GM12875 (cell line): ENCODE data around the gene GNG12.
"Not testable (repeated sequence)": the region's sequence is repeated elsewhere in the genome, so short reads cannot be mapped to it uniquely, and the experiment has no call there.

ENCODE experiments used
- H3K4me3 ChIP-seq: one replicate; pipeline ENCODE4 v1.5.1; 2011; ENCODE audit warnings: low read depth, low read length, control low read depth
- TF ChIP-seq, protein P1 (sequence below): IDR thresholded peaks from 2 replicates; pipeline ENCODE4 v1.5.1; 2011; ENCODE audit warnings: low read depth, mild to moderate bottlenecking, control low read depth, inconsistent platforms, low read length, moderate library complexity, borderline replicate concordance; ENCODE audit not compliant: insufficient read depth

GNG12 gene

DNA sequence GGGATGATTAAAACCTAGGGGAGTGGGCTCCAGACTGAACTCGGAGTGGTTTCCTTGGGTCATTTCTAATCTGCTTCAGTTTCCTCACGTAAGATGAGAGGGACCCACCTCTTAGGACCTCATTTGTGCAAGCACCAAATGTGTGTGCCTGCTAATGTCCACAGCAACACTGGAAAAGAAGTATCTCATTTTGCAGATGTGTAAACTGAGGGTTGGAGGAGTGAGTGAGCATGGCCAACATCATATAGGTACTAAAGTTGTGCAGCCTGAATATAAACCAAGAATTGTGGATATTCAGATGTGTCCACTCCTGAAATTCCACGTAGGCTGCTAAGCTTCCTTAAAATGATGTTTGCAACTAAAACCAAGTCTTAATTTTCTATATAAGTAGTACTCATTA is 96.5 kb downstream of the GNG12 start:
- H3K4me3 ChIP-seq, result peak overlapping the region; percentile 17
- TF ChIP-seq, protein P1, sequence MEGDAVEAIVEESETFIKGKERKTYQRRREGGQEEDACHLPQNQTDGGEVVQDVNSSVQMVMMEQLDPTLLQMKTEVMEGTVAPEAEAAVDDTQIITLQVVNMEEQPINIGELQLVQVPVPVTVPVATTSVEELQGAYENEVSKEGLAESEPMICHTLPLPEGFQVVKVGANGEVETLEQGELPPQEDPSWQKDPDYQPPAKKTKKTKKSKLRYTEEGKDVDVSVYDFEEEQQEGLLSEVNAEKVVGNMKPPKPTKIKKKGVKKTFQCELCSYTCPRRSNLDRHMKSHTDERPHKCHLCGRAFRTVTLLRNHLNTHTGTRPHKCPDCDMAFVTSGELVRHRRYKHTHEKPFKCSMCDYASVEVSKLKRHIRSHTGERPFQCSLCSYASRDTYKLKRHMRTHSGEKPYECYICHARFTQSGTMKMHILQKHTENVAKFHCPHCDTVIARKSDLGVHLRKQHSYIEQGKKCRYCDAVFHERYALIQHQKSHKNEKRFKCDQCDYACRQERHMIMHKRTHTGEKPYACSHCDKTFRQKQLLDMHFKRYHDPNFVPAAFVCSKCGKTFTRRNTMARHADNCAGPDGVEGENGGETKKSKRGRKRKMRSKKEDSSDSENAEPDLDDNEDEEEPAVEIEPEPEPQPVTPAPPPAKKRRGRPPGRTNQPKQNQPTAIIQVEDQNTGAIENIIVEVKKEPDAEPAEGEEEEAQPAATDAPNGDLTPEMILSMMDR, result no peak

DNA sequence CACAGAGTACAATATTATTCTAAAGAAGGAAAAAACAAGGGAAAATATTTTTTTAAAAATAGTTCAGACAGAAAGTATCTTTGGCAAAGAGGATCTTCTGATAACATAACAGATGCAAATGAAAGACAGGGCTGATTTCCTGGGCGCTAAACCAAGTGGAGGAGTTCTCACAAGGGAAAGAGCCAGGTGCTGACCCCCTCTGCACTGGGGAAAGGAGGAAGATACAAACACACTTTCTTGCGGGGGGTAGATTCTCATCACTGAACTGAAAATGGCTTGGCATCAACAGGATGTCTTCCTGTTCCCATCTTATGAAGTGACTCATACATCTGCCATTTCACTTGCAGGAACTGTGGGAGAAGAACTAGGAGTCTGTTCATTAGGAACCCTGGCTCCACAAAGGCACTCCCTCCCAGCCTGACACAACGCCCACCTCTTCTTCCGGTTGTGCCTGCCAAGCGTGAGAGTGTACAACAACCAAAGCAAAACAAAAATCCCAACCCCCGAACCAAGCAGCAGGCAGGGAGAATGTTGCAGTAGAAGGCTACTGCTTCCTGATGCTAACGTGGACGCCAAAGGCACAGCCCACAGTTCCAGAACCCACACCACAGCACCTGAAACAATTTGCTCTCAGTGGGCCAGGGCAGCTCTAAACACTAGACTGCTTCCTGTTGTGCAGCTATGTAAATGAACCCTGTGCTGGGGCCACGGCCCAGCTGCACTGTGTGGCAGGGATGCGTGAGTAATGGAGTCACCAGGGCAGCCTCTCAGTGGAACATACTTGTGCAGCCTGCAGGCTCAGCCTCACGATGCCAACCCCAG is 97.2 kb downstream of the GNG12 start:
- peak overlapping the region; percentile 38 for H3K4me3 ChIP-seq

DNA sequence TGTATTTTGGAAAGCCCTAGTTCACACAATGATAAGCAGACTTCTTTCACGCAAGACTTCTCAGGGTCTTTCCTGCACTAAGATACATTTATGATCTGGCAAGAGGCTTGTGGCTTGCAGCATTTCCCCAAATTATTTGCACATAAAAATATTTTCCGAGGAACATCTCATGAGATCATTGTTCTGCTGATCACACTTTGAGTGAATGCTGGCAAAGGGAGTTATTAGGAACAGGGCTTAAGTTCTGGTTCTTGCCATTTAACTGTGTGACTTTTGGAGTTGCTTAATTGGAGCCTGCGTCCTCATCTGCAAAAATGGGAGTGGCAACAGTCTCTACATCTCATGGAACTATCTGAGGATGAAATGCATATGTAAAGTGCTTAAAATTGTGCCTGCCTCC is 98.1 kb downstream of the GNG12 start:
- TF ChIP-seq, protein P1, result no peak

More for the DNA sequence above, 97.2 kb downstream of the GNG12 start:
- TF ChIP-seq, protein P1, result no peak

DNA sequence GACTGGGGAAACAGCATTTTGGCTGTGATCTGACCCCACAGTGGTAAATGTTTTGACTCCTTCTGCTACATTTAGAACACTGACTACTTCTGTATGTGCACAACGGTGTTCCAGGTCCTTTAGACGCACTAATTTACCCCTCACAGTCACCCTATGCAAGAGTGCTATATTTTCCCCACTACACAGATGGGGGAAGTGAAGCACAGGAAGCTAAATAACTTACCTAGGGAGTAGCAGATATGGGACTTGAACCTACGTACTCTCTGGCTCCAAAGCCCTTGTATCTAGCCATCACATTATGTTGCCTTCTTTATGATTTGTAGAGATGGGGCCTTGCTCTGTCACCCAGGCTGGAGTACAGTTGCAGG is 99.0 kb downstream of the GNG12 start:
- TF ChIP-seq, protein P1, result no peak
- H3K4me3 ChIP-seq, result no peak overlapping the region

More for the DNA sequence above, 98.1 kb downstream of the GNG12 start:
- no peak overlapping the region for H3K4me3 ChIP-seq

DNA sequence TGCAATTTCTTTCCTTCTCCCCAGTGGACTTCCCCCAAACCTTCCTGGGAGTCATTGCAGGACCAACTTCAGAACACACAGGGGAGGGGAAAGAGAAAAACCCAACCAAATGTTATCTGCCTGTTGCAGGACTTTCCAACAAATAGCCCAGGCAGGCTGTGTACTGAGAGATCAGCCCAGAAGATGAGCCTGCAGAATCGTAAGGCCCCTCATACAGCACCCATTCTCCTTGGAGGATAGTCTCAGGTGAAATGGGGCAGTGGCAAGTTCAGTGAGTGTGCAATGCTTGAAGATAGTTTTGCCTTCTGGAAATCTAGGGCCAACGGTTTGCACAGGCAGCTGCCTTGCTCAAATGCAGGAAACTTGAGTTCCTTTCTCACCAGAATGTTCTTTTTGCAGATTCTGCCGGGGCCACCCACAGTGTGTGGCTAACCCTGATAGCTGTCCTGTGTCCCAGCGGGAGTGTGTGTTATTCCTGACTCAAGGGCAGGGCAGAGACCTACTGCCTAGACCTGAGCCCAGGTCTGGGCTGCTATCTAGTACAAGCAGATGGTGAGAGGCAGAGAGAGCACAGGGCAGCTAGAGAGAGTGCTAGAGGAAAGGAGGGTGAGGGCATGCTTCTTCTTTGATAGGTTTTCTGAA is 99.5 kb downstream of the GNG12 start:
- TF ChIP-seq, protein P1, result no peak
- no peak overlapping the region for H3K4me3 ChIP-seq

DNA sequence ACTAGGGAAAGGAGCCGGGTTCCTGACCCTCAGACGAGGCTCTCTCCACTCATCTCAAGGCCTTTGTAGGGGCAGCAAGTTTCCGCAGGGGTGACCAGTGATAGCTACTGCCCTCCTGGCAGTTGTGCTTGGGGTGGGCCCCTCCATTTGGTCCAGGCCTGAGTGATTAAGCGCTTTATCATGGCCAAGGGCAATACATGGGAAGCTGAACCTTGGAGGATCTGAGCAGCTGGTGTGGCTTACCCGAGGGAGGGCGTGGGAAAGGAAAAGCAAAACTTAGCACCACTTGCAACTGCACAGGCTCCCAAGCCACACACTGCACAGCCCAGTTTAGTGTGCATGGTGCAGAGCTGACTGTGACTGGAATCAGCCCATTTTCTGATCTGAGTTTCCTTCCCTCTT is 100.5 kb downstream of the GNG12 start:
- TF ChIP-seq, protein P1, result no peak
- no peak overlapping the region for H3K4me3 ChIP-seq

DNA sequence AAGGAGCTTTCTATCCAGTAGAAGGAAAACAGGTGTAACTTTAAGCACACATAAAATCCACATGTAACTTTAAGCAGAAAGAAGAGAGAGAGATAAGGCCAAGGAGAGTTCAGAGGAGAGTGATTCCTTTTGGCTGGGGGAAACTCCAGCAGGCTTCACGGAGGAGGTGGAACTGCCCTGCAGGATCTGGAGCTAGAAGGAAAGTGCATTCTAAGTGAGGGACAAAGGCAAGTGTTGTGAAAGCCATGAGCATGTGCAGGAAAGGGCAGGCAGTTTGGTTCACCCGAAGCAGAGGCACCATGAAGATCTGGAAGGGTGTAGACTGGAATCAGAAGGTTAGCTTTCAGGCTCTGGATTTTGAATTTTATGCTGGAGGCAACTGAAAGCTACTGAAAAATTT is 101.9 kb downstream of the GNG12 start:
- no peak overlapping the region for H3K4me3 ChIP-seq
- TF ChIP-seq, protein P1, result no peak

DNA sequence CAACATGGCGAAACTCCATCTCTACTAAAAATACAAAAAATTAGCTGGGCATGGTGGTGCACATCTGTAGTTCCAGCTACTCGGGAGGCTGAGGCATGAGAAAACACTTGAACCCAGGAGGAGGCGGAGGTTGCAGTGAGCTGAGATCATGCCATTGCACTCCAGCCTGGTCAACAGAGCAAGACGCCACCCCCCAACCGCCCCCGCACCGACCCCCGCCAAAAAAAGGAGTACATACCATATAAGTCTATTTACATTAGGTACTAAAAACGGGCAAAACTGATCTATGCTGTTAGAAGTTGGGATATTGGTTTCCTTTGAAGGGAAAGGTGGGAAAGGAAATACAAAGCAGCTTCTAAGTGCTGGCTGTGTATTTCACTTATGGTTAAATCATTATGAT is 103.0 kb downstream of the GNG12 start:
- H3K4me3 ChIP-seq, result not testable (repeated sequence)
